Coronary artery (tissue), 2 donors: ENCODE measurements around the gene PSIP1.

Experiments used
- DNase-seq: peaks from one replicate; pipeline ENCODE4 v3.0.0-alpha.2; 2017; ENCODE audit warnings: low spot score
- H3K27ac ChIP-seq, 2 donors: fragments of 200-600 bp; sonication (generic); one replicate each; pipeline ENCODE4 v1.5.1; 2016 to 2019
- H3K4me3 ChIP-seq: fragments of 200-600 bp; sonication (generic); 2 replicates; pipeline ENCODE4 v1.5.1; 2016; ENCODE audit warnings: mild to moderate bottlenecking, moderate library complexity
- CTCF ChIP-seq: fragments of 200-600 bp; sonication (generic); IDR thresholded peaks from one replicate; pipeline ENCODE4 v1.5.1; 2019; ENCODE audit warnings: antibody characterized with exemption

The PSIP1 gene

GRCh38 chr9:15421990-15422371, 88.8 kb downstream of the PSIP1 start:
- Histone ChIP-seq H3K4me3 (peak overlapping the region; percentile 88), H3K27ac (peak overlapping the region; percentile 89 to 92)
- TF ChIP-seq CTCF, result no peak
- no peak for DNase-seq

GRCh38 chr9:15421532-15421931, 89.2 kb downstream of the PSIP1 start:
- Histone ChIP-seq H3K27ac (no peak overlapping the region), H3K4me3 (no peak overlapping the region)
- no peak for DNase-seq
- no peak for TF ChIP-seq CTCF

- no peak for DNase-seq
- no peak for TF ChIP-seq CTCF
Observed at GRCh38 chr9:15420796-15421195, 90.0 kb downstream of the PSIP1 start.

GRCh38 chr9:15417626-15418025, 93.1 kb downstream of the PSIP1 start:
- DNase-seq, result no peak
- Histone ChIP-seq H3K4me3 (no peak overlapping the region), H3K27ac (no peak overlapping the region)
- TF ChIP-seq CTCF, result no peak

More at GRCh38 chr9:15420796-15421195, 90.0 kb downstream of the PSIP1 start:
- Histone ChIP-seq H3K4me3 (no peak overlapping the region), H3K27ac (no peak overlapping the region)

GRCh38 chr9:15416880-15417279, 93.9 kb downstream of the PSIP1 start:
- no peak for TF ChIP-seq CTCF
- no peak overlapping the region for H3K27ac ChIP-seq
- no peak for DNase-seq
- H3K4me3 ChIP-seq, result no peak overlapping the region
